OCI-LY1 (cell line): ENCODE measurements around the gene SLK.
A peak's percentile ranks its signal among the peaks of the same experiment; 100 is the strongest.

ENCODE experiments used
- EZH2 ChIP-seq: fragments of 200-600 bp; sonication (generic), shearing (Covaris generic); IDR thresholded peaks from 2 replicates; pipeline ENCODE4 v1.8.0; 2017; ENCODE audit warnings: borderline replicate concordance, mixed run types, mild to moderate bottlenecking, antibody characterized with exemption, low read length, moderate library complexity, mixed read lengths
- TF ChIP-seq, protein P1 (sequence below): fragments of 200-600 bp; sonication (generic), shearing (Covaris generic); IDR thresholded peaks from 2 replicates; pipeline ENCODE4 v1.5.1; 2017; ENCODE audit warnings: mild to moderate bottlenecking, antibody characterized with exemption, low read length, moderate library complexity, mixed read lengths

DNA sequence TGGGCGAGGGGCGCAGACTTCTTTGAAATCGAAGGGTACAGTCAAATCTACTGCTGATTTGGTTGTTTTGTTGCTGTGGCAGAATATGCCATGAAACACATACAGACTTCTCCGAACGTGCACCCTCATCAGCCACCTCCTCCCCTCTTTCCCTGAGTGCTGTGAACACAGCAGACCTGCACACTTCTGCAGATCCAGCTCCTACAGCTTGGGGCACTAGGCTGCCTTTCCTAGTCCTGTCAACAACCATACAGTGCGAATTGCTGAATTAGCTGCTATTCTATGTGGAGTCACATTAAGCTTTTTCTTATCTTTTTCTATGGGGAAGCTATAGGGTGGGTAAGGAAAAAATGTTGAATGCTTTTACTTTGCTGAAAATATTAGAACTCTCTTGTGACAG is 61.2 kb downstream of the SLK start:
- TF ChIP-seq, protein P1, sequence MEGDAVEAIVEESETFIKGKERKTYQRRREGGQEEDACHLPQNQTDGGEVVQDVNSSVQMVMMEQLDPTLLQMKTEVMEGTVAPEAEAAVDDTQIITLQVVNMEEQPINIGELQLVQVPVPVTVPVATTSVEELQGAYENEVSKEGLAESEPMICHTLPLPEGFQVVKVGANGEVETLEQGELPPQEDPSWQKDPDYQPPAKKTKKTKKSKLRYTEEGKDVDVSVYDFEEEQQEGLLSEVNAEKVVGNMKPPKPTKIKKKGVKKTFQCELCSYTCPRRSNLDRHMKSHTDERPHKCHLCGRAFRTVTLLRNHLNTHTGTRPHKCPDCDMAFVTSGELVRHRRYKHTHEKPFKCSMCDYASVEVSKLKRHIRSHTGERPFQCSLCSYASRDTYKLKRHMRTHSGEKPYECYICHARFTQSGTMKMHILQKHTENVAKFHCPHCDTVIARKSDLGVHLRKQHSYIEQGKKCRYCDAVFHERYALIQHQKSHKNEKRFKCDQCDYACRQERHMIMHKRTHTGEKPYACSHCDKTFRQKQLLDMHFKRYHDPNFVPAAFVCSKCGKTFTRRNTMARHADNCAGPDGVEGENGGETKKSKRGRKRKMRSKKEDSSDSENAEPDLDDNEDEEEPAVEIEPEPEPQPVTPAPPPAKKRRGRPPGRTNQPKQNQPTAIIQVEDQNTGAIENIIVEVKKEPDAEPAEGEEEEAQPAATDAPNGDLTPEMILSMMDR, result peak; percentile 24
- TF ChIP-seq EZH2, result no peak
